Gastroesophageal sphincter (tissue), 3 donors: Measurements from ENCODE around the gene ICOSLG.
"Not testable (repeated sequence)": the region's sequence is repeated elsewhere in the genome, so short reads cannot be mapped to it uniquely, and the experiment has no call there.

Experiments
- CTCF ChIP-seq, 4 experiments: fragments of 200-600 bp in 2 of 4; fragments of 450-650 bp in 2 of 4; sonication (generic) in 1 of 4; IDR thresholded peaks; one replicate each; pipeline ENCODE4 v1.5.1; 2017 to 2019; ENCODE audit warnings: antibody characterized with exemption in 4 of 4, mild to moderate bottlenecking in 2 of 4, moderate library complexity in 2 of 4
- EP300 ChIP-seq: sonication (generic); formaldehyde crosslinking; IDR thresholded peaks from one replicate; pipeline ENCODE4 v1.6.1; 2017; ENCODE audit warnings: antibody characterized with exemption, mild to moderate bottlenecking
- POLR2A ChIP-seq, 2 donors: fragments of 450-650 bp; IDR thresholded peaks; one replicate each; pipeline ENCODE4 v1.6.1; 2017; ENCODE audit warnings: antibody characterized with exemption in 2 of 2, mild to moderate bottlenecking in 2 of 2, moderate library complexity in 1 of 2
- POLR2AphosphoS5 ChIP-seq: sonication (generic); formaldehyde crosslinking; IDR thresholded peaks from one replicate; pipeline ENCODE4 v1.6.1; 2017; ENCODE audit warnings: antibody characterized with exemption

DNA sequence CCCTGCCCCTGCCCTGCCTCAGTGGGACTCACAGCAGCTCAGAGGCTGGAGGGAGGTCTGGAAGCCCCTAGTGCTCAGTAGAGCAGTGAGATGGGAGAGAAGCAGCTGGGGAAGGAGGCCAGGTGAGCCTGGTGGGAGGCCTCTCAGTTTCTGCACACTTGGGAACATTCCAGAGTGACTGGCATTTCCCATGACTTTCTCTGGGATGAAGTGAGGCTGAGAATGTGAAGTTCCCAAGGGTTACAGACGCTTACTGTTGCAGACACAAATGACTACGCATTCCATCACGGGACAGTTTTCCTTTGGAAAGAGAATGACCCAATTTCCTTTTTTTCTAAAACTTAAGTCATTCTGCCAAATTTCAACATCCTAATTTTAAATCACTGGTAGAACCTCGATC is 59.2 kb downstream of the ICOSLG start:
- TF ChIP-seq POLR2A (IDR thresholded peaks at IDR 0.05); POLR2AphosphoS5; EP300; CTCF (IDR thresholded peaks at IDR 0.05): not testable (repeated sequence)
